Gastrocnemius medialis (tissue), 4 donors: ENCODE data around the gene GNG13. TPM values are rescaled to one million over a fixed set of nuclear protein-coding genes. Genes with fewer than 3 reads are reported as not detected.

Source experiments
- ATAC-seq, 2 donors: fragments of 150-250 bp; one replicate each; pipeline ENCODE4 v1.9.1; 2016
- DNase-seq, 2 donors: peaks; one replicate each; pipeline ENCODE4 v3.0.0-alpha.2; 2019
- H3K27ac ChIP-seq, 4 donors: fragments of 200-600 bp; sonication (generic); 1 replicate in 1 of 4; 2 replicates in 3 of 4; pipeline ENCODE4 v1.5.1; 2016 to 2018; ENCODE audit warnings: mild to moderate bottlenecking in 2 of 4, moderate library complexity in 1 of 4
- H3K27me3 ChIP-seq, 3 donors: fragments of 200-600 bp; sonication (generic) in 2 of 3; 1 replicate in 1 of 3; 2 replicates in 2 of 3; pipeline versions ENCODE4 v1.5.1 to v1.6.0; 2016 to 2019; ENCODE audit warnings: mild to moderate bottlenecking in 1 of 3, moderate library complexity in 1 of 3
- H3K36me3 ChIP-seq, 2 donors: fragments of 200-600 bp; sonication (generic) in 1 of 2; one replicate each; pipeline ENCODE4 v1.5.1; 2017 to 2018
- H3K4me1 ChIP-seq, 2 donors: fragments of 200-600 bp; sonication (generic) in 1 of 2; one replicate each; pipeline ENCODE4 v1.5.1; 2016 to 2017; ENCODE audit warnings: mild to moderate bottlenecking in 2 of 2
- H3K4me3 ChIP-seq, 4 donors: fragments of 200-600 bp; sonication (generic) in 3 of 4; 1 replicate in 1 of 4; 2 replicates in 3 of 4; pipeline ENCODE4 v1.5.1; 2016 to 2019; ENCODE audit warnings: mild to moderate bottlenecking in 2 of 4
- H3K9me3 ChIP-seq, 3 donors: fragments of 200-600 bp; sonication (generic) in 2 of 3; 1 replicate in 1 of 3; 2 replicates in 2 of 3; pipeline ENCODE4 v1.5.1; 2016 to 2019
- POLR2A ChIP-seq, 2 donors: fragments of 450-650 bp; IDR thresholded peaks; one replicate each; pipeline ENCODE4 v1.6.1; 2017; ENCODE audit warnings: antibody characterized with exemption in 2 of 2, mild to moderate bottlenecking in 2 of 2, moderate library complexity in 2 of 2
- in situ Hi-C, 4 donors: fragments of 200-750 bp; cut with MboI; loops; one replicate each; pipeline versions ENCODE4 v1.15.0 to v1.8.0; 2017; ENCODE audit warnings: low sequenced_read_pairs in 4 of 4
- intact Hi-C: fragments of 100-400 bp; cut with DNase I; formaldehyde crosslinking; loops from one replicate; pipeline ENCODE4 v1.15.1; 2023; ENCODE audit warnings: low total_unique reads
- total RNA-seq, 4 donors: library from RNA; depleted of rRNA; stranded (reverse); fragments of >200 nt; gene quantifications; one replicate each; pipeline versions ENCODE4 v1.1.0 to v1.2.3, GENCODE V29; 2016
- TF ChIP-seq, protein P1 (sequence below), 5 experiments: fragments of 450-650 bp in 3 of 5; fragments of 200-600 bp in 2 of 5; sonication (generic) in 2 of 5; IDR thresholded peaks in 4 of 5; conservative IDR thresholded peaks in 1 of 5; 1 replicate in 4 of 5; 2 replicates in 1 of 5; pipeline ENCODE4 v1.5.1; 2016 to 2019; ENCODE audit warnings: antibody characterized with exemption in 5 of 5, mild to moderate bottlenecking in 3 of 5, moderate library complexity in 3 of 5

GNG13 gene
- total RNA-seq, 4 donors from 2014 or later, result not detected

DNA sequence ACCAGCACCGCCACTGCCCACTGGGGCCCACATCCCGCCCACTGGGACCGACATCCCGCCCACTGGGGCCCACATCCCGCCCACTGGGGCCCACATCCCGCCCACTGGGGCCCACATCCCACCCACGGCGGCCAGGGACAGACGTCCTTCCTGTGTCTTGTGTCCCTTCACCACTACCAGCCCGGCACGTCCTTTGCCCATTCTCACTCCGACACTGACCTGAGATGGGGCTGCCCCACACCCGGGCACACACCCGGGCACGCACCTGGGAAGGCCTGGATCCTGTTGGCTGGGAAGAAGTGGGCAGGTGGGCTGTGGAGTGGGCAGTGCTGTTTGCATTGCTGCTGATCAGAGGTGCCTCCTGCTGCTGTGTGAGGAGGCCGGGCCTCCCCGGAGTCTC is 28.4 kb upstream of the GNG13 start:
- in situ Hi-C loops, result no loop called here
- Histone ChIP-seq H3K9me3 (no peaks in the 10 kb centered on the region), H3K27ac (no peak overlapping the region), H3K4me1 (no peaks in the 10 kb centered on the region), H3K4me3 (no peak overlapping the region), H3K36me3 (no peaks in the 10 kb centered on the region), H3K27me3 (peaks cover 23 to 45% (median 34%) of the 10 kb centered on the region in 3 donors)
- DNase-seq, result no peak
- ATAC-seq, result no peak
- intact Hi-C loops, result no loop called here
- TF ChIP-seq POLR2A (IDR thresholded peaks at IDR 0.05), result no peak
- TF ChIP-seq, protein P1, sequence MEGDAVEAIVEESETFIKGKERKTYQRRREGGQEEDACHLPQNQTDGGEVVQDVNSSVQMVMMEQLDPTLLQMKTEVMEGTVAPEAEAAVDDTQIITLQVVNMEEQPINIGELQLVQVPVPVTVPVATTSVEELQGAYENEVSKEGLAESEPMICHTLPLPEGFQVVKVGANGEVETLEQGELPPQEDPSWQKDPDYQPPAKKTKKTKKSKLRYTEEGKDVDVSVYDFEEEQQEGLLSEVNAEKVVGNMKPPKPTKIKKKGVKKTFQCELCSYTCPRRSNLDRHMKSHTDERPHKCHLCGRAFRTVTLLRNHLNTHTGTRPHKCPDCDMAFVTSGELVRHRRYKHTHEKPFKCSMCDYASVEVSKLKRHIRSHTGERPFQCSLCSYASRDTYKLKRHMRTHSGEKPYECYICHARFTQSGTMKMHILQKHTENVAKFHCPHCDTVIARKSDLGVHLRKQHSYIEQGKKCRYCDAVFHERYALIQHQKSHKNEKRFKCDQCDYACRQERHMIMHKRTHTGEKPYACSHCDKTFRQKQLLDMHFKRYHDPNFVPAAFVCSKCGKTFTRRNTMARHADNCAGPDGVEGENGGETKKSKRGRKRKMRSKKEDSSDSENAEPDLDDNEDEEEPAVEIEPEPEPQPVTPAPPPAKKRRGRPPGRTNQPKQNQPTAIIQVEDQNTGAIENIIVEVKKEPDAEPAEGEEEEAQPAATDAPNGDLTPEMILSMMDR (IDR thresholded peaks at IDR 0.05 in 4 of 5, conservative IDR thresholded peaks at IDR 0.05 in 1 of 5), result no peak

DNA sequence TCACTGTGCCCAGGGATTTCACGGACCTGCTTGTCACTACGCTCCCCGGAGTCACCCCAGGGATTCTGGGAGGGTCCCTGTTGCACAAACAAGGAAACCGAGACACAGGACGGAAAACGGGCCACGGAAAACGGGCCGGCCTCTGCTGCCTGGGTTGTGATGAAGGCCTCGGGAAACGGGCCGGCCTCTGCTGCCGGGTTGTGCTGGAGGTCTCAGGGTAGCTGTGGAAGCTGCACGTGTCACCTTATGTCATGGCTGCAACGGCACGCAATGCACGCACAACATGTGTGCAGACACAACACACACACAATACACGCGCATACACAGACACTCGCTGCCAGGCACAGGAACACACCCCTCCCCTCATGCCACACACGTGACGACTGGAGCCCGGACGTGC is 27.0 kb upstream of the GNG13 start:
- Histone ChIP-seq H3K36me3 (no peaks in the 10 kb centered on the region), H3K27ac (no peak overlapping the region), H3K4me1 (no peaks in the 10 kb centered on the region), H3K27me3 (peaks cover 16 to 45% (median 33%) of the 10 kb centered on the region in 3 donors), H3K9me3 (no peaks in the 10 kb centered on the region), H3K4me3 (no peak overlapping the region)
- in situ Hi-C loops (no loop called here), intact Hi-C loops (no loop called here)
- ATAC-seq (no peak), DNase-seq (no peak)
- no peak for TF ChIP-seq POLR2A (IDR thresholded peaks at IDR 0.05)
- TF ChIP-seq, protein P1 (IDR thresholded peaks at IDR 0.05 in 4 of 5, conservative IDR thresholded peaks at IDR 0.05 in 1 of 5), result no peak

GRCh38 chr16:825341-826061 is 25.0 kb upstream of the GNG13 start:
- ATAC-seq, result no peak
- peaks cover 19 to 42% (median 32%) of the 10 kb centered on the region in 3 donors for H3K27me3 ChIP-seq
- intact Hi-C loops (no loop called here), in situ Hi-C loops (no loop called here)
- DNase-seq, result no peak
- H3K27ac ChIP-seq, result no peak overlapping the region
- H3K36me3 ChIP-seq, result no peaks in the 10 kb centered on the region
- H3K4me3 ChIP-seq, result peak overlapping the region in 1 of 4 donors; percentile 0
- H3K9me3 ChIP-seq, result no peaks in the 10 kb centered on the region
- TF ChIP-seq POLR2A (IDR thresholded peaks at IDR 0.05), result no peak
- TF ChIP-seq, protein P1 (IDR thresholded peaks at IDR 0.05 in 4 of 5, conservative IDR thresholded peaks at IDR 0.05 in 1 of 5), result no peak
- no peaks in the 10 kb centered on the region for H3K4me1 ChIP-seq

DNA sequence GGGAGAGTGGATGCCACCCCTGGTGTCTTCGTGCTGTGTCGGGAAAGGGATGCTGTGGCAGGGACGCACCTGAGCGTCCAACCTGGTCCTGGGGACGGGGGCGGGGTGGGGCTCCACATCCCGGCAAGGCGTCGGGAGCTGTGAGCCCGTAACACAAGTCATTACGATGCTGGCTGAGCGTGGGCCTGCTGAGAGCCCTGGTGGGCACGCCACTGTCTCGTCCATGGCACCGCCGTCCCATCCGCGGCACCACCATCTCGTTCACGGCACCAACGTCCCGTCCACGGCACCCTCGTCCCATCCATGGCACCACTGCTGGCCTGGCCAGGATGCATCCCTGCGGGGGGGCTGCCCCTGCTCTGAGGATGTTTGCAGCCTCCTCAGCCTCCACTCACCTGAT is 24.1 kb upstream of the GNG13 start:
- no peaks in the 10 kb centered on the region for H3K4me1 ChIP-seq
- peaks cover 28 to 42% (median 32%) of the 10 kb centered on the region in 3 donors for H3K27me3 ChIP-seq
- no peak overlapping the region for H3K4me3 ChIP-seq
- intact Hi-C loops (no loop called here), in situ Hi-C loops (loop anchor here in 1 of 4 donors (25.0 kb wide), 1 partner anchor 238 kb away; the partner anchor contains the start of gene SSTR5)
- ATAC-seq, result no peak
- no peaks in the 10 kb centered on the region for H3K9me3 ChIP-seq
- no peak for DNase-seq
- no peak overlapping the region for H3K27ac ChIP-seq
- H3K36me3 ChIP-seq, result no peaks in the 10 kb centered on the region
- no peak for TF ChIP-seq POLR2A (IDR thresholded peaks at IDR 0.05)
- TF ChIP-seq, protein P1 (IDR thresholded peaks at IDR 0.05 in 4 of 5, conservative IDR thresholded peaks at IDR 0.05 in 1 of 5), result no peak
